ENCODE measurements around the gene SLC26A6. TPM values are rescaled to one million over a fixed set of nuclear protein-coding genes. Genes with fewer than 3 reads are reported as not detected.

Gene SLC26A6
- total RNA-seq, 1 donor from 2014 or later = 19.9 TPM

GRCh38 chr3:48662753-48663488 lies 27.7 kb upstream of the SLC26A6 start, which contains the start of gene CELSR3:
Gene CELSR3 (minus strand): TSS chr3:48662886. CDS start chr3:48662634, 252 bp downstream.
- Histone ChIP-seq H3K4me3 (peak within 1 kb of the TSS; percentile 61), H3K36me3 (no peaks in the 10 kb centered on the region), H3K27ac (peak within 1 kb of the TSS; percentile 66), H3K27me3 (peaks cover 31% of the 10 kb centered on the region), H3K4me1 (peaks cover 19% of the 10 kb centered on the region), H3K9me3 (no peaks in the 10 kb centered on the region)
- ATAC-seq (peak; percentile 46), DNase-seq (peak; percentile 74)
- intact Hi-C loops (cut with DNase I) = no loop called here
- no peak for TF ChIP-seq CTCF (IDR thresholded peaks at IDR 0.05)

GRCh38 chr3:48662145-48662752 lies 27.0 kb upstream of the SLC26A6 start:
- no peak for TF ChIP-seq CTCF (IDR thresholded peaks at IDR 0.05)
- no peaks in the 10 kb centered on the region for H3K36me3 ChIP-seq
- intact Hi-C loops (cut with DNase I) = no loop called here
- H3K9me3 ChIP-seq = no peaks in the 10 kb centered on the region
- H3K4me1 ChIP-seq = peaks cover 19% of the 10 kb centered on the region
- H3K27me3 ChIP-seq = peaks cover 31% of the 10 kb centered on the region
- no peak for DNase-seq
- no peak for ATAC-seq
- no peak overlapping the region for H3K4me3 ChIP-seq
- H3K27ac ChIP-seq = no peak overlapping the region

- peaks cover 23% of the 10 kb centered on the region for H3K4me1 ChIP-seq
- intact Hi-C loops (cut with DNase I) = no loop called here
- DNase-seq (peak; percentile 83), ATAC-seq (peak; percentile 61)
- no peaks in the 10 kb centered on the region for H3K36me3 ChIP-seq
- H3K27me3 ChIP-seq = peaks cover 31% of the 10 kb centered on the region
- H3K27ac ChIP-seq = no peak overlapping the region
- no peak for TF ChIP-seq CTCF (IDR thresholded peaks at IDR 0.05)
- no peaks in the 10 kb centered on the region for H3K9me3 ChIP-seq
- H3K4me3 ChIP-seq = peak overlapping the region; percentile 35
These were observed 26.4 kb upstream of the SLC26A6 start for GRCh38 chr3:48661501-48662144.

GRCh38 chr3:48660800-48661400 lies 25.6 kb upstream of the SLC26A6 start:
- DNase-seq (no peak), ATAC-seq (no peak)
- TF ChIP-seq CTCF (IDR thresholded peaks at IDR 0.05) = no peak
- Histone ChIP-seq H3K9me3 (no peaks in the 10 kb centered on the region), H3K27me3 (peaks cover 31% of the 10 kb centered on the region), H3K36me3 (no peaks in the 10 kb centered on the region), H3K4me3 (no peak overlapping the region), H3K4me1 (peaks cover 26% of the 10 kb centered on the region), H3K27ac (no peak overlapping the region)
- intact Hi-C loops (cut with DNase I) = no loop called here

- H3K9me3 ChIP-seq = no peaks in the 10 kb centered on the region
- intact Hi-C loops (cut with DNase I) = no loop called here
- no peak for TF ChIP-seq CTCF (IDR thresholded peaks at IDR 0.05)
- peaks cover 13% of the 10 kb centered on the region for H3K4me1 ChIP-seq
- H3K36me3 ChIP-seq = no peaks in the 10 kb centered on the region
- H3K27ac ChIP-seq = peak overlapping the region; percentile 61
- no peak for ATAC-seq
- peak overlapping the region; percentile 64 for H3K4me3 ChIP-seq
- H3K27me3 ChIP-seq = peaks cover 11% of the 10 kb centered on the region
- DNase-seq = no peak
These were observed 21.6 kb upstream of the SLC26A6 start for GRCh38 chr3:48656841-48657281.
